ENCODE measurements around the gene ZSWIM1. TPM values are rescaled to one million over a fixed set of nuclear protein-coding genes. Genes with fewer than 3 reads are reported as not detected.
"Not testable (repeated sequence)": the region's sequence is repeated elsewhere in the genome, so short reads cannot be mapped to it uniquely, and the experiment has no call there.

Gene ZSWIM1
- total and polyA plus RNA-seq, 12 donors: 3.8 to 12.0 (median 9.8) TPM

DNA sequence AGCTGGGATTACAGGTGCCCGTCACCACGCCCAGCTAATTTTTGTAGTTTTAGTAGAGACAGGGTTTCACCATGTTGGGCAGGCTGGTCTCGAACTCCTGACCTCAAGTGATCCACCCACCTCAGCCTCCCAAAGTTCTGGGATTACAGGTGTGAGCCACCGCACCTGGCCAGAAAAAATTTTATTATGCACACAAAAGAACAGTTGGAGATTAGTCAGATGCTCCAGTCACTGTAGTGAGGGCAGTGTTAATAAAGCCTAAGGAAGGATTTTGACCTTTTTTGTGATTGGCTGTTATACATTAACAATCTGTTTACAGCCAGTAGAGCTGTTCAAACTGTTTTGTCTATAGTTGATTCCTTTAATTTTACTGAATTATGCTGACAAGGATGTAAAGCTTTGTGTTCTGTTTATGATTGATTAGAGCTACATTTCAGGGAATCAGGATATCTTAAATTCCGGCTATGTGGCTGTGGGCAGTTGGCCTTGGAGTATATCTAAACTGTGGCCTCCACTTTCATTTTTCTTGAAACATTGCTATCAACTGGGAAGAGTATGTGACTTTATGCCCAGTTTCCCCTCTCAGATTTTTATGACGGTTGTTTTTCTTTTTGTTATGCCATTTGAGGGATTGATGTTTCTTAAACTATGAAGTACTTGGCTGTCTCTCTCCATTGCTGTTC, 13.8 kb upstream of the ZSWIM1 start:
- DNase-seq (no peak), ATAC-seq (no peak)
- no peak overlapping the region for H3K4me3 ChIP-seq
- peaks cover 0 to 3% (median 0%) of the 10 kb centered on the region in 9 donors for H3K36me3 ChIP-seq
- no peaks in the 10 kb centered on the region for H3K9me3 ChIP-seq
- intact Hi-C loops (cut with DNase I): no loop called here
- 92 to 96% methylated on average over 6 of the region's 6 CpGs for WGBS, 2 donors
- no peak overlapping the region for H3K27ac ChIP-seq
- TF ChIP-seq, protein P1, sequence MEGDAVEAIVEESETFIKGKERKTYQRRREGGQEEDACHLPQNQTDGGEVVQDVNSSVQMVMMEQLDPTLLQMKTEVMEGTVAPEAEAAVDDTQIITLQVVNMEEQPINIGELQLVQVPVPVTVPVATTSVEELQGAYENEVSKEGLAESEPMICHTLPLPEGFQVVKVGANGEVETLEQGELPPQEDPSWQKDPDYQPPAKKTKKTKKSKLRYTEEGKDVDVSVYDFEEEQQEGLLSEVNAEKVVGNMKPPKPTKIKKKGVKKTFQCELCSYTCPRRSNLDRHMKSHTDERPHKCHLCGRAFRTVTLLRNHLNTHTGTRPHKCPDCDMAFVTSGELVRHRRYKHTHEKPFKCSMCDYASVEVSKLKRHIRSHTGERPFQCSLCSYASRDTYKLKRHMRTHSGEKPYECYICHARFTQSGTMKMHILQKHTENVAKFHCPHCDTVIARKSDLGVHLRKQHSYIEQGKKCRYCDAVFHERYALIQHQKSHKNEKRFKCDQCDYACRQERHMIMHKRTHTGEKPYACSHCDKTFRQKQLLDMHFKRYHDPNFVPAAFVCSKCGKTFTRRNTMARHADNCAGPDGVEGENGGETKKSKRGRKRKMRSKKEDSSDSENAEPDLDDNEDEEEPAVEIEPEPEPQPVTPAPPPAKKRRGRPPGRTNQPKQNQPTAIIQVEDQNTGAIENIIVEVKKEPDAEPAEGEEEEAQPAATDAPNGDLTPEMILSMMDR (IDR thresholded peaks at IDR 0.05): no peak
- no peaks in the 10 kb centered on the region for H3K27me3 ChIP-seq
- H3K4me1 ChIP-seq: no peaks in the 10 kb centered on the region

DNA sequence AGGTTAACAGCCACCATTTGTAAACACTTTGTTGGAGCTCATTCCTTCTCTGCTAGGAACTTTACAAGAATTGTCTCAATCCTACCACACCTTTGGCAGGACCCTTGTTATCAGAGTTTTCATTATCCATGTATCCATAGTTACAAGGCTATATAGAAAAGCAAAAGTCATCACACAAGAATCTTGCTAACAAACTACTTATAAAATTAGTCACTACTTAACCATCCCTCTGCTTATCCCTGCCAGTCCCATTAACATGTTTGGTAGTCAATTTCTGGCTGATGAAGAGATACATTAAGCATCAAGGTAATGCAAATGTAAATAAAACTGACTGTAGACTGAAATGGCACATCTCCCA, 13.2 kb upstream of the ZSWIM1 start:
- H3K4me3 ChIP-seq: no peak overlapping the region
- intact Hi-C loops (cut with DNase I): no loop called here
- no peaks in the 10 kb centered on the region for H3K4me1 ChIP-seq
- DNase-seq (no peak), ATAC-seq (no peak)
- TF ChIP-seq, protein P1 (IDR thresholded peaks at IDR 0.05): no peak
- peaks cover 0 to 8% (median 0%) of the 10 kb centered on the region in 9 donors for H3K36me3 ChIP-seq
- no peak overlapping the region for H3K27ac ChIP-seq
- H3K9me3 ChIP-seq: no peaks in the 10 kb centered on the region
- H3K27me3 ChIP-seq: no peaks in the 10 kb centered on the region

DNA sequence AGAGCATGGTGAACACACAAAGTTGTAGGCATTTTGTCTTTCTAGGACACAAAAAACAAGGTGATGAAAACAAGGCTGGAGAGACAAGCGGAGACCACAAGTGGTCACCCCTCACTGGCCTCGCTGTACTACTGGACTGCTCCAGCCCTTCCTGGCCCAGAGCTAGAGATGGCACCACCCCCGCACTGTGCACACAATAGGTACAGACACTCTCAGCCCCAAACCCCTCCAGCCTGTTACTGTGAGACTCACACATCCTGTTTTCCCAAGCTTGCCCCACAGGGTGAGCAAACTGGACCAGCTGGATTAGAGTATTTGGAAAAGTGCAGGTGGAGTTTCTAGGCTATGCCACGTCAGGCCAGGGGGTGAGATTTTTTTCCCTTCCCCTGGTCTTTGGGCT, 8.4 kb upstream of the ZSWIM1 start:
- intact Hi-C loops (cut with DNase I): no loop called here
- no peaks in the 10 kb centered on the region for H3K27me3 ChIP-seq
- no peaks in the 10 kb centered on the region for H3K9me3 ChIP-seq
- no peak overlapping the region for H3K4me3 ChIP-seq
- no peak for DNase-seq
- ATAC-seq: no peak
- H3K27ac ChIP-seq: no peak overlapping the region
- WGBS, 2 donors: 92 to 93% methylated on average over 4 of the region's 4 CpGs
- H3K4me1 ChIP-seq: no peaks in the 10 kb centered on the region
- H3K36me3 ChIP-seq: peaks cover 0 to 26% (median 9%) of the 10 kb centered on the region in 9 donors
- TF ChIP-seq, protein P1 (IDR thresholded peaks at IDR 0.05): no peak

DNA sequence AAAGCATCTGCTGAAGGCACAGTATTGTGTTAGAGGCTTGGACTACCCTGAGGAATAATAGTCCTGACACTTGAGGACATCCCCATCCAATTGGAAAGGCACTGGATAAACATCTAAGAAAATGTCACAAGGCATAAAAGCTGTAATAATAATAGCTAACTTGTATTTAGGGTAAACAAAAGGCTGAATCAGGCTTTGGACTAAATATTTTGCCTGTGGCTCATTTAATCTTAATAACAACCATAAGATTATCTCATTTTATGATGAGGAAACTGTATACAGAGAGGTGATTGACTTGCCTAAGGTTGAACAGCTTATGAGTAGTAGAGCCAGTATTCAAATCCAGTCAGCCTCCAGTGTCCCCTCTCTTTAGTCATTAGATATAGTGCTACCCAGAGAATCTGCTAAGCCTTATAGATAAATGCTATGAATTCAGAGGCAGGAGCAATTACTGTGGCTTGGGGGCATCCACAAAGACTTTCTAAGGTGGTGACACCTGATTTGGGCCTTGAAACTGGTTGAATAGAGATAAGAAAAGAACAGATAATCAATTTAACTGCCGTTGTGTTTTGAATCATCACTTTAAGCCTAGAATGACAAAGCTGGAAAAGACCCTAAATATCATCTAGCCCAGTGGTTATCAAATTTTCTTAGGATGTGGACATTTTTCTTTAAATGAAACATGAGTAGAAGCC, 7.5 kb upstream of the ZSWIM1 start:
- 45 to 48% methylated on average over 1 of the region's 1 CpG for whole genome bisulfite sequencing, 2 donors
- no peak overlapping the region for H3K4me3 ChIP-seq
- TF ChIP-seq, protein P1 (IDR thresholded peaks at IDR 0.05): no peak
- H3K4me1 ChIP-seq: no peaks in the 10 kb centered on the region
- ATAC-seq (no peak), DNase-seq (no peak)
- intact Hi-C loops (cut with DNase I): no loop called here
- no peaks in the 10 kb centered on the region for H3K9me3 ChIP-seq
- no peaks in the 10 kb centered on the region for H3K27me3 ChIP-seq
- no peak overlapping the region for H3K27ac ChIP-seq
- peaks cover 0 to 35% (median 14%) of the 10 kb centered on the region in 9 donors for H3K36me3 ChIP-seq

DNA sequence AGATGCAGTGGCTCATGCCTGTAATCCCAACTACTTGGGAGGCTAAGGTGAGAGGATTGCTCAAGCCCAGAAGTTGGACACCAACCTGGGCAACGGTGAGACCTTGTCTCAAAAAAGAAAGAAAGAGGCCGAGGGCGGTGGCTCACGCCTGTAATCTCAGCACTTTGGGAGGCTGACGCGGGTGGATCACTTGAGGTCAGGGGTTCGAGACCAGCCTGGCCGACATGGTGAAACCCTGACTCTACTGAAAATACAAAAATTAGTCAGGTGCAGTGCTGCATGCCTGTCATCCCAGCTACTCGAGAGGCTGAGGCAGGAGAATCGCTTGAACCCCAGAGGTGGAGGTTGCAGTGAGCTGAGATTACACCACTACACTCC, 6.9 kb upstream of the ZSWIM1 start:
- WGBS, 2 donors: 94 to 96% methylated on average over 10 of the region's 10 CpGs
- H3K4me3 ChIP-seq; H3K4me1 ChIP-seq; DNase-seq; ATAC-seq; H3K9me3 ChIP-seq; intact Hi-C loops (cut with DNase I); H3K27ac ChIP-seq; H3K27me3 ChIP-seq: not testable (repeated sequence)
- H3K36me3 ChIP-seq: peaks cover 0 to 38% (median 14%) of the 10 kb centered on the region in 9 donors
